Keratinocyte (primary cell): ENCODE measurements around the gene SAYSD1. TPM values are rescaled to one million over a fixed set of nuclear protein-coding genes. Genes with fewer than 3 reads are reported as not detected.

ENCODE experiments used
- DNase-seq: peaks from one replicate; pipeline ENCODE4 v3.0.0-alpha.2; 2011; ENCODE audit warnings: low read depth, missing footprints, low spot score
- FAIRE-seq: peaks from 2 replicates; lab custom pipeline; 2011; peaks lifted over from hg19 to GRCh38; lab: Jason Lieb, UNC
- H2AFZ ChIP-seq: 2 replicates; pipeline ENCODE4 v1.6.0; 2012; ENCODE audit warnings: low read length, control low read depth, inconsistent platforms; ENCODE audit not compliant: control insufficient read depth
- H3K27ac ChIP-seq: 2 replicates; pipeline ENCODE4 v1.5.1; 2011; ENCODE audit warnings: low read length; ENCODE audit not compliant: control insufficient read depth, insufficient read depth
- H3K27me3 ChIP-seq: 3 replicates; pipeline ENCODE4 v1.6.0; 2011; ENCODE audit warnings: low read length; ENCODE audit not compliant: control insufficient read depth, insufficient read depth; ENCODE audit errors: extremely low read depth
- H3K36me3 ChIP-seq, 2 experiments: 2 replicates in 1 of 2; 3 replicates in 1 of 2; pipeline ENCODE4 v1.5.1; 2011; ENCODE audit warnings: low read length in 2 of 2, mild to moderate bottlenecking in 1 of 2; ENCODE audit not compliant: control insufficient read depth in 2 of 2, insufficient read depth in 2 of 2; ENCODE audit errors: extremely low read depth in 1 of 2
- H3K4me1 ChIP-seq: 3 replicates; pipeline ENCODE4 v1.5.1; 2011; ENCODE audit warnings: low read length; ENCODE audit not compliant: control insufficient read depth, insufficient read depth; ENCODE audit errors: extremely low read depth
- H3K4me2 ChIP-seq: 3 replicates; pipeline ENCODE4 v1.6.0; 2011; ENCODE audit warnings: low read depth, low read length; ENCODE audit not compliant: control insufficient read depth, insufficient read depth; ENCODE audit errors: extremely low read depth
- H3K4me3 ChIP-seq, 3 experiments: fragments of 200-600 bp in 1 of 3; sonication (generic) in 1 of 3; 2 replicates in 2 of 3; 3 replicates in 1 of 3; pipeline ENCODE4 v1.5.1; 2011 to 2016; ENCODE audit warnings: low read length in 3 of 3, mild to moderate bottlenecking in 3 of 3, control low read depth in 2 of 3, inconsistent platforms in 1 of 3, low read depth in 1 of 3, mixed read lengths in 1 of 3, mixed run types in 1 of 3, moderate library complexity in 1 of 3; ENCODE audit not compliant: control insufficient read depth in 2 of 3, insufficient read depth in 2 of 3; ENCODE audit errors: extremely low read depth in 1 of 3
- H3K79me2 ChIP-seq: 2 replicates; pipeline ENCODE4 v1.6.0; 2012; ENCODE audit warnings: low read length; ENCODE audit not compliant: control insufficient read depth, insufficient read depth
- H3K9ac ChIP-seq: 3 replicates; pipeline ENCODE4 v1.6.0; 2011; ENCODE audit warnings: low read length; ENCODE audit not compliant: control insufficient read depth, insufficient read depth; ENCODE audit errors: extremely low read depth
- H3K9me1 ChIP-seq: 3 replicates; pipeline ENCODE4 v1.6.0; 2011; ENCODE audit warnings: low read length; ENCODE audit not compliant: control insufficient read depth, insufficient read depth; ENCODE audit errors: extremely low read depth
- H3K9me3 ChIP-seq: 2 replicates; pipeline ENCODE4 v1.5.1; 2012; ENCODE audit warnings: low read depth, low read length; ENCODE audit not compliant: control insufficient read depth
- H4K20me1 ChIP-seq: 3 replicates; pipeline ENCODE4 v1.6.0; 2011; ENCODE audit warnings: low read length; ENCODE audit not compliant: control insufficient read depth, insufficient read depth; ENCODE audit errors: extremely low read depth
- EZH2 ChIP-seq: IDR thresholded peaks from one replicate; pipeline ENCODE4 v1.6.1; 2012; ENCODE audit warnings: inconsistent platforms, mild to moderate bottlenecking, low read length, moderate library complexity
- dilution Hi-C: fragments of 300-500 bp; cut with MboI; formaldehyde crosslinking; loops from one replicate; pipeline ENCODE4 v1.7.0; 2020; ENCODE audit warnings: low sequenced_read_pairs; ENCODE audit not compliant: extremely low pct_ligation_motif_present
- polyA plus RNA-seq, 5 experiments: library from polyadenylated mRNA; depleted of rRNA in 3 of 5; stranded (reverse) in 3 of 5; stranded (forward) in 1 of 5; unstranded in 1 of 5; fragments of >200 nt; gene quantifications; 1 replicate in 1 of 5; 2 replicates in 3 of 5; 3 replicates in 1 of 5; pipeline versions ENCODE4 v1.2.1 to v1.2.3, GENCODE V29; 2011 to 2012; ENCODE audit warnings: missing spikeins in 2 of 5, low read depth in 1 of 5, low replicate concordance in 1 of 5
- TF ChIP-seq, protein P1 (sequence below), 3 experiments: IDR thresholded peaks in 1 of 3; conservative IDR thresholded peaks in 1 of 3; optimal IDR thresholded peaks in 1 of 3; 2 replicates in 2 of 3; 3 replicates in 1 of 3; pipeline versions ENCODE3 to v1.5.1; 2011; ENCODE audit warnings: low read length in 3 of 3, mild to moderate bottlenecking in 3 of 3, moderate library complexity in 2 of 3, control low read depth in 1 of 3, inconsistent platforms in 1 of 3; ENCODE audit not compliant: insufficient read depth in 2 of 3; ENCODE audit errors: extremely low read depth in 1 of 3

The SAYSD1 gene
- polyA plus RNA-seq, 1 donor (not counting 4 experiments of a cell fraction or from before 2014, with no cell fraction given), result 8.4 TPM

DNA sequence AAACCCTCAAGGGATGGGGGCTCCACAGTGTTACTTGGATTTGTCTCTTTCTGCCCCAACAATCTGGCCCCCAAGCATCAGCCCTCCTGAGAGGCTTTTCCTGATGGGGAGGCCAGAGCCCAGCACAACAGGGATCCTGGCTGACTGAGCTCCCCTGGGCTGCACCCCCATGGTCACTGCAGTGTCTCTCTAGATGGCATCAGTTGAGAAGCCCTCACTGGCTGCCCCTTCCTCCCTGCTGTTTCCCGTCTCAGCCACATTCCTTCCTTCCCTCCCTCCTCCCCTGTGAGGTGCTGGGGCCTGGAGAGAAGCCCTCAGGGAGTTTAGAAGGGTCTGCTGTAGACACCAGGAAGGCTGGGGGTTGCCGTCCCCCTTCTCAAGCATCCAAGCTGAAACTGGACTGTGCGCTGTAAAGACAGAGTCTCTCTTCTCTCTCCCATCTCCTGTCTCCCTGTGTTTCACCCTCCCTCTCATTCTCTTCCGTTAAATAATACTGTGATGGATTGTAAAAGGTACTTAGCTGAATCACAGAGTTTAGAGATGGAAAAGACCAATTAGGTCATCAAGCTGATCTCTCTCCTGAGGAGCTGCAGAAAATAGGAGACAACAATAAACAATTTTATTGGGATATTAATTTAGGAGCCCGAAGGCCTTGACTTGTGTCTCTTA, 29.7 kb downstream of the SAYSD1 start:
- no peak for FAIRE-seq

DNA sequence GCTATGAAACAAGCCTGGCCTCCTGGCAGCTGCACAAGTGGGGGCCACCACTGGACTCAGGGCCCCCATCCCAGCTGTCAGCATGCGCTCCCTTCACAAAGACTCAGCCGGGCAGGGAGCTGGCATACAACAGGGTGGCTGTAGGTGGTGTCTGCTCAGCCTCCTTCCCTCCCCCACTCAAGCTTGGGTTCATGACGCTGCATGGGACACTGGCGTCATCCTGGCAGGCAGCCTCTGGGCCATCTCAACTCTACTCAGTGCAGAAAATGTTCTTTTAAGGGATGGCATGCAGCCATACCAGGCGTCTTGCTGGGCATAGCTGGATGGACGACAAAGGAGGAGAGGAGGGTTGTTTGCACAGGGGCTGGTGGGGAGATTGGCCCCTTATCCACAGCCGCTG, 30.5 kb downstream of the SAYSD1 start:
- H3K4me3 ChIP-seq, result no peak overlapping the region
- no peak overlapping the region for H3K27ac ChIP-seq
- H4K20me1 ChIP-seq, result no peaks in the 10 kb centered on the region
- TF ChIP-seq, protein P1, sequence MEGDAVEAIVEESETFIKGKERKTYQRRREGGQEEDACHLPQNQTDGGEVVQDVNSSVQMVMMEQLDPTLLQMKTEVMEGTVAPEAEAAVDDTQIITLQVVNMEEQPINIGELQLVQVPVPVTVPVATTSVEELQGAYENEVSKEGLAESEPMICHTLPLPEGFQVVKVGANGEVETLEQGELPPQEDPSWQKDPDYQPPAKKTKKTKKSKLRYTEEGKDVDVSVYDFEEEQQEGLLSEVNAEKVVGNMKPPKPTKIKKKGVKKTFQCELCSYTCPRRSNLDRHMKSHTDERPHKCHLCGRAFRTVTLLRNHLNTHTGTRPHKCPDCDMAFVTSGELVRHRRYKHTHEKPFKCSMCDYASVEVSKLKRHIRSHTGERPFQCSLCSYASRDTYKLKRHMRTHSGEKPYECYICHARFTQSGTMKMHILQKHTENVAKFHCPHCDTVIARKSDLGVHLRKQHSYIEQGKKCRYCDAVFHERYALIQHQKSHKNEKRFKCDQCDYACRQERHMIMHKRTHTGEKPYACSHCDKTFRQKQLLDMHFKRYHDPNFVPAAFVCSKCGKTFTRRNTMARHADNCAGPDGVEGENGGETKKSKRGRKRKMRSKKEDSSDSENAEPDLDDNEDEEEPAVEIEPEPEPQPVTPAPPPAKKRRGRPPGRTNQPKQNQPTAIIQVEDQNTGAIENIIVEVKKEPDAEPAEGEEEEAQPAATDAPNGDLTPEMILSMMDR (optimal IDR thresholded peaks at IDR 0.05 in 1 of 3, IDR thresholded peaks at IDR 0.05 in 1 of 3, conservative IDR thresholded peaks at IDR 0.05 in 1 of 3; ENCODE audit: extremely low read depth in 1 of 3, insufficient read depth in 2 of 3, low read length in 3 of 3), result no peak
- TF ChIP-seq EZH2, result no peak
- no peaks in the 10 kb centered on the region for H3K4me1 ChIP-seq
- peaks cover 3% of the 10 kb centered on the region for H3K27me3 ChIP-seq
- no peaks in the 10 kb centered on the region for H3K9me1 ChIP-seq
- H3K9me3 ChIP-seq, result no peaks in the 10 kb centered on the region
- no peak overlapping the region for H3K4me2 ChIP-seq
- FAIRE-seq (no peak), DNase-seq (no peak)
- H2AFZ ChIP-seq, result no peak overlapping the region
- dilution Hi-C loops, result no loop called here
- H3K79me2 ChIP-seq, result no peaks in the 10 kb centered on the region
- H3K9ac ChIP-seq, result no peak overlapping the region
- no peaks in the 10 kb centered on the region for H3K36me3 ChIP-seq

More for the DNA sequence above, 29.7 kb downstream of the SAYSD1 start:
- H4K20me1 ChIP-seq, result no peaks in the 10 kb centered on the region
- no peaks in the 10 kb centered on the region for H3K79me2 ChIP-seq
- no peaks in the 10 kb centered on the region for H3K4me1 ChIP-seq
- dilution Hi-C loops, result no loop called here
- H3K4me3 ChIP-seq, result no peak overlapping the region
- H3K27ac ChIP-seq, result no peak overlapping the region
- H3K4me2 ChIP-seq, result no peak overlapping the region
- no peak overlapping the region for H3K9ac ChIP-seq
- no peak for DNase-seq
- H3K36me3 ChIP-seq, result no peaks in the 10 kb centered on the region
- H3K9me3 ChIP-seq, result no peaks in the 10 kb centered on the region
- no peaks in the 10 kb centered on the region for H3K9me1 ChIP-seq
- no peak for TF ChIP-seq EZH2
- TF ChIP-seq, protein P1 (optimal IDR thresholded peaks at IDR 0.05 in 1 of 3, IDR thresholded peaks at IDR 0.05 in 1 of 3, conservative IDR thresholded peaks at IDR 0.05 in 1 of 3; ENCODE audit: extremely low read depth in 1 of 3, insufficient read depth in 2 of 3, low read length in 3 of 3), result no peak
- no peak overlapping the region for H2AFZ ChIP-seq
- H3K27me3 ChIP-seq, result peaks cover 3% of the 10 kb centered on the region
